Spleen (tissue), 7 donors: Measurements from ENCODE around the gene WWC1.

Source experiments
- POLR2A ChIP-seq, 3 donors: fragments of 450-650 bp; IDR thresholded peaks; one replicate each; pipeline ENCODE4 v1.5.1; 2017; ENCODE audit warnings: antibody characterized with exemption in 3 of 3, mild to moderate bottlenecking in 1 of 3
- POLR2AphosphoS5 ChIP-seq, 3 donors: sonication (generic); formaldehyde crosslinking; IDR thresholded peaks; one replicate each; pipeline ENCODE4 v1.5.1; 2017; ENCODE audit warnings: antibody characterized with exemption in 3 of 3
- TF ChIP-seq, protein P1 (sequence below), 11 experiments: fragments of 200-600 bp in 7 of 11; fragments of 450-650 bp in 4 of 11; sonication (generic) in 4 of 11; IDR thresholded peaks in 8 of 11; conservative IDR thresholded peaks in 3 of 11; 1 replicate in 7 of 11; 2 replicates in 4 of 11; pipeline versions ENCODE4 v1.4.0 to v1.8.0; 2016 to 2021; ENCODE audit warnings: antibody characterized with exemption in 11 of 11, inconsistent platforms in 4 of 11, mild to moderate bottlenecking in 1 of 11
- donor health status: DM: no; HTN: no; CAD: no; lungs with moderate emphysema.
- donor health status: DM: no; HTN: no; CAD: no.
- donor health status: DM: no; HTN: no; CAD: no.

- TF ChIP-seq, protein P1, sequence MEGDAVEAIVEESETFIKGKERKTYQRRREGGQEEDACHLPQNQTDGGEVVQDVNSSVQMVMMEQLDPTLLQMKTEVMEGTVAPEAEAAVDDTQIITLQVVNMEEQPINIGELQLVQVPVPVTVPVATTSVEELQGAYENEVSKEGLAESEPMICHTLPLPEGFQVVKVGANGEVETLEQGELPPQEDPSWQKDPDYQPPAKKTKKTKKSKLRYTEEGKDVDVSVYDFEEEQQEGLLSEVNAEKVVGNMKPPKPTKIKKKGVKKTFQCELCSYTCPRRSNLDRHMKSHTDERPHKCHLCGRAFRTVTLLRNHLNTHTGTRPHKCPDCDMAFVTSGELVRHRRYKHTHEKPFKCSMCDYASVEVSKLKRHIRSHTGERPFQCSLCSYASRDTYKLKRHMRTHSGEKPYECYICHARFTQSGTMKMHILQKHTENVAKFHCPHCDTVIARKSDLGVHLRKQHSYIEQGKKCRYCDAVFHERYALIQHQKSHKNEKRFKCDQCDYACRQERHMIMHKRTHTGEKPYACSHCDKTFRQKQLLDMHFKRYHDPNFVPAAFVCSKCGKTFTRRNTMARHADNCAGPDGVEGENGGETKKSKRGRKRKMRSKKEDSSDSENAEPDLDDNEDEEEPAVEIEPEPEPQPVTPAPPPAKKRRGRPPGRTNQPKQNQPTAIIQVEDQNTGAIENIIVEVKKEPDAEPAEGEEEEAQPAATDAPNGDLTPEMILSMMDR (IDR thresholded peaks at IDR 0.05 in 8 of 11, conservative IDR thresholded peaks at IDR 0.05 in 3 of 11), result no peak
- no peak for TF ChIP-seq POLR2A (IDR thresholded peaks at IDR 0.05)
- TF ChIP-seq POLR2AphosphoS5 (IDR thresholded peaks at IDR 0.05), result no peak
Measured at GRCh38 chr5:168479166-168479565, 187.7 kb downstream of the WWC1 start.
